B cell (primary cell): ENCODE results near the gene AHRR.

Source experiments
- CTCF ChIP-seq: fragments of 200-600 bp; IDR thresholded peaks from one replicate; pipeline ENCODE4 v1.8.0; 2022; ENCODE audit warnings: antibody characterized with exemption, mild to moderate bottlenecking
- EZH2 ChIP-seq: IDR thresholded peaks from 2 replicates; pipeline ENCODE4 v1.6.1; 2012; ENCODE audit warnings: borderline replicate concordance, low read depth, mild to moderate bottlenecking, moderate library complexity, low read length; ENCODE audit not compliant: insufficient read depth, poor library complexity, severe bottlenecking

DNA sequence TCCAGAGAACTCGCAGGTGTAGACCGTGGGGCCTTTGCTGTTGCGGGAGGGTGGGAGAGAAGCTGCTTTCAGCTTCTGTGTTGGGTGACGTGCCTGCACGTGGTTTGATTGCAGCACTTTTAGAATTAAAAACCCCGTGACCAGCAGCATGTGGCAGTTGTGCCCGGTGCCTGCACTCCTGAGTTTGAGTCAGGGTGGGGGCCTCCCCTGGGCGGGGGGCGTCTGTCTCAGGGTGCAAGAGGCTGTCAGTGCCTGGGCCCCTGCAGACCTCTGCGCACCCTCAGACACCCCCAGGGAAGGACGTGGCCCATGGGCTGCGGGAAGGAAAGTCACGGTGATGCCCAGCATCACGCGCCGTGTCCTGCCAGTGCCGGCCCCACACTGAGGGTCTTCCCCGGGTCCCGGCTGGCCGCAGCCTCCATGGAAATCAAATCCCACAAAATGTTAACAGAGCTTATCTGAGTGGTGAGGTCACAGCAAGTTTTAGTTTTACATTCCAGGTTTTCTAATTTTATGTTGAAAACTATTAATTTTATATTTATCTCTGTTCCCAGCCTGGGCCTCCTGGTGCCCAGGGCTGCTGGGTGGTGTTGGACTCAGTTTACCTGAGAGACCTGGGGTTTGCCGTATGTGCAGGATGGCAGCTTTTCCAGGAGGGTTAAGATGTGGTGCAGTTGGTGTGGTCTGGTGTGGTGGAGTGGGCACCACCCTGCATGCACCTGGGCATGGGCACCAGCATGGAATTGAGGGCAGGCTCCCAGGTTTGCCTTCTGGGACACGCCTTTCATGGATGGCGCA is 33.3 kb downstream of the AHRR start:
- no peak for TF ChIP-seq CTCF
- no peak for TF ChIP-seq EZH2
